ENCODE results near the gene GNB1L. TPM values are rescaled to one million over a fixed set of nuclear protein-coding genes. Genes with fewer than 3 reads are reported as not detected.

The GNB1L gene
- total RNA-seq, 1 experiment from 2014 or later = 7.6 TPM

DNA sequence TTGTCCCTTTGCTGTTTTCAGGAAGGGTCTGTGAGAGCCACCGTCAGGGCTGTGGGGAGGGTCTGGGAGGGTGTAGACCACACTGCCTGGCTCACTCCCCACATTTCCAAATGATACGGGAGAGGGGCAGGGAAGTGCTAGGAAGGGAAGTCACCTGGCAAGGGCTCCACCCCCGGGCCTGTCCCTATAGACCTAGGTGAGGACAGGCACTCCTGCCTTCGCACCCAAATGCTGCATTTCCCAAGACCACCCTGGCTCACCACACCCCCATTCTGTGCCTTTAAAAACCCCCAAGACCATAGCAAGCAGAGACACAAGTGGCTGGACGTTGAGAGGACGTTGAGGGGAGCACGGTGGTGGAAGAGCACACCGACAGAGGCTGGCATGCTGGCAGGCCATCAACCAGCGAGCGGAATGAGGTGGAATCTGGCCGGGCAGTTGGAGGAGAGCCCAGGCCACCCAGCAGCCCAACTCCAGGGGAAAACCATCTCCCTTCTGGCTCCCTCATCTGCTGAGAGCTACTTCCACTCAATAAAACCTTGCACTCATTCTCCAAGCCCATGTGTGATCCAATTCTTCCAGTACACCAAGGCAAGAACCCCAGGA, 45.7 kb downstream of the GNB1L start:
- no peak for DNase-seq (ENCODE audit: low read depth)

GRCh38 chr22:19807914-19808872, 46.5 kb downstream of the GNB1L start:
- no peak for DNase-seq (ENCODE audit: low read depth)

GRCh38 chr22:19807161-19807913, 47.3 kb downstream of the GNB1L start:
- no peak for DNase-seq (ENCODE audit: low read depth)

GRCh38 chr22:19806213-19807160, 48.2 kb downstream of the GNB1L start:
- peak; percentile 21 for DNase-seq (ENCODE audit: low read depth)

- DNase-seq (ENCODE audit: low read depth) = peak; percentile 84
Observed at GRCh38 chr22:19805821-19806212, 48.9 kb downstream of the GNB1L start.

GRCh38 chr22:19803736-19804267, 50.9 kb downstream of the GNB1L start:
- DNase-seq (ENCODE audit: low read depth) = no peak

- DNase-seq (ENCODE audit: low read depth) = no peak
Observed at GRCh38 chr22:19802894-19803735, 51.6 kb downstream of the GNB1L start.

DNA sequence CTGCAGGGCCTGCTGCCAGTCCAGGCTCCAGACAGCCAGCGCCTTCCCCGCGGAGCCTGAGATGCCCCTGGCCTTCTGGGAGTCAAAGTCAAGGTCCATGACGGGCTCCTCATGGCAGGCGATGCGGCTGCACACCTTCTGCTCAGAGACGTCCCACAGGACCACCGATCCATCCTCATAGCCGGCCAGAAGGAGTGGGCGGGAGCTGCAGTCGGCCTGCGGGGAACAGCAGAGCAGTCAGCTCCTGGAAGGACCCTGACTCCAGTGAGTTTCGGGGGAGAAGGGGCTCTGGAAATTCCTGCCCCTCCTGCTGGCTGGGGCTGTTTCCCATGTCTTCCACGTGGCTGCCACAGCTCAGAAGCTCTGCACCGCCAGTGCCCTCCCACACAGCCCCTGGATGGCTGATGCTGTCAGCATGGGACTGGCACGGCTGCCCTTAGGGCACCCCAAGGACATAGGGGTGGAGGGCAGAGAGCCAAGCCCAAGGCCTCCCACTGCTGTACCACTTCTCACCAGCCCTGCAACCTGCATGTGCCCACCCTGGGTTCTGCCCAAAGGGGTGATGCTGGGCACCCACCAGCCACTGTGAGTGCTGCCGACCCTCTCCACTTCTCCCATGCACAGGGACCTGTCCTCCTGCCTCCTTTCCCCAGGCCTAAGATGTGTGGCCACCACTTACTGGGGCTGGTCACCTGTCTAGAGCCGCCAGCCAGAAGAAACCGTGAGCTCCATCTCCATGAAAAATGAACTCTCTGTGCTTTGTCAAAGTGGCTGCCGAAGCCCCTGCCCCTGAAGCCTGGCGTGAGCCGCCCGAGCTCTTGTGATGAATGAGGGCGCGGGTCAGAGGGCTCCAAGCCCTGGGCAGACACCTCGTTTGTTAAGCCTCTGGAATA, 52.4 kb downstream of the GNB1L start:
- DNase-seq (ENCODE audit: low read depth) = no peak

DNA sequence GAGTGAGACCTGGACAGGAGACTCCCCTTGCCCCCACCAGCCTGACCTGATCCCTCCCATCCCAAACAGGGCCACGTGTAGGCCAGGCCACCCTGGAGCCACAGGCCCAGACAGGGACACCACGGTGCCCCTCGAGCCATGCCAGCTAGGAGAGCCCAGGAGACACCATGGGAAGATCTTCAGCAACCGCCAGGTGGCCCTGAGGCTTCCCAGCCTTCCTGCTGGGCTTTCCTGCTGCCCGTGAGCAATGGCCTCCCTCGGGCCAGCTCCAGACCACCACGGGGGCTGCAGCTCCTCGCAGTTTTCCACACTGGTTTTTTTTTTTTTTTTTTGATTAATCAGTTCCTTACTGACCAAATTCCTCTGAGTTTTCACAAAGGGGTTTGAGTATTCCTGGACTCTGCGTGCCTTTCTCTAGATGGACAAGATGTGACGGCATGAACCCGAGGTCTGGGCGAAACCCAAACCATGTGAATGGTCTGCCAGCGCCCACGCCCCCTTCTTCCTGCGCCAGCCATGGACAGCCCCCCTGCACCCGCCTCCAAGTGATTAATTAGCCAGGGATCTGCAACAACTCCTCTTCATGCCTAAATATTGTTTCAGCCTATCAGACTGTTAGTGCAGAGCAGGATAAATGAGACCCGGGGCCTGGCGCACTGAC, 53.2 kb downstream of the GNB1L start:
- DNase-seq (ENCODE audit: low read depth) = no peak

DNA sequence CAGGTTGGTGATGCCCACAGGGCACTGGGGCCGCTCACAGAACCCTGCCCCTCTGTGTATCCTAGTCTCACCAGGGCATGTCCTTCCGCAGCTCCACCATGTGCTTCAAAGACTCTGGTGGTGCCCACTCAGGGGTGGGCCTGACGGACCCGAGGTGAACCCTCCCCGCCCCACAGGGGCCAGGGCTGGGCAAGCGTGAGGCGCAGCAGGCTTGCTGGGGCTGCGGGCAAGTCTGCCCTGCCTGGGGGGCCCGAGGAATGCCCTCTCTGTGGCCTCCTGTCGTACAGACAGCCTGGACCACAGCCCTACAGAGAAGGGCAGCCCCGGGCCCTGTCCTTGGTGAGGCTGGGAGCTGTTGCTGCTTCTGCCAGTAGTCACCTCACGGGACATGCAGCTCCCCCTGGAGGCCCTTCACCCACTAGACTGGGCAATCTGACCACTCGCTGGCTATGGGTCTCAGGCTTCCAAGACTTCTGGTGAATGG, 53.9 kb downstream of the GNB1L start:
- peak; percentile 37 for DNase-seq (ENCODE audit: low read depth)

DNA sequence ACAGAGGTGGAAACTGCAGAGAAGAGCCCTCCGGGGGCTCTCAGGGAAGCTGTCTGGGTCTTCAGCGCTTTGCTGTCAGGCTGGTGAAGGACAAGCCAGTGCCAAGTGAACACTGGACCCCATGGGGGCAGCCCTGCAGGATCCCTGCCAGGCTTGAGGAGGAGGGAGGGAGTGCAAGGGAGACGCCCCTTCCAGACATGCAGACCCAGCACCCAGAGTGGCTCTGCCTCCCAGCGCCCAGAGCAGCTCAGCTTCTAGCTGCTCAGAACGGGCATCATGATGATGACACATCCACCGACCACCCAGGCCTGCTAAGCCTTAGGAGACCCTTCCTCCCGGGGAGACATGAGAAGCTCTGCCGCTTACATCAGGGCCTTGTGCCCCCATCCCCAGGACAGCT, 54.4 kb downstream of the GNB1L start:
- DNase-seq (ENCODE audit: low read depth) = no peak

DNA sequence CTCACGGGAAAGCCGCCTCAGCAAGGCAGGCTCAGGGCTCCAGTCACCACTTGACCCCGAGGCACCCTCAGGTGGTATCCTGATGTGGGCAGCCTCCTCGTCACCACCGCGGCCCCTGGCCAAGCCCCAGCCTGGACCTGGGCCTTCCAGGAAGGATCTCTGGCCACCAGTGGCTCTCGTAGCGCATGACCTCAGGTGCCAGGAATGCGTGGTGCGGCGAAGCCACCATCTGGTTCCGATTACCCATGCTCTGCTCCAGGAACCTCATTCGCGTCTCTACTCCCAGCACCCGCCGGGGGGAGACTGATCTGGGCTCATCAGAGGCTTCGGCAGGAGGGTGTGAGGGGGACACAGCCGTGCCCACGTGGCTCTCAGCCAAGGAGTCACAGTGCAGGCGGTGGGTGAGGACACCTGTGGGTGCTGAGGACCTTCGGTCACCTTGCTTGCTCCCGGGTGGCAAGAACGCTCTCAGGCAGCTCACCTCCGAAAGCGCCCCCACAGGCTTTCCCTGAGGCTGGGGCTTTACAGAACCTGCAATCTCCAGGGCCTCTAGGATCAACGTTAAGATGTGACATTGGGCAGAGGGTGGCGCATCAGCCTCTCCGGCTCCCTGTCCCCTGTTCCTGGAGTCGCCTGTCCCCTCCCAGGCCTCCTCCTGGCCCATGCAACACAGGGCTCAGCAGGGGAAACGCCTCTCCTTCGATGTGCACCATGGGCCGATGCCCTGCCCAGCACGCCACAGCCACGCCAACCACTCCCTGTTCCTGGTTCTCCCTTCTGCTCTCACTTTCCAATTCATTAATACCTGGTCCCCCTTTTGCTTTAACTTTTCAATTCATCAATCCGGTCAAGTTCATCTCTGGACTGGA, 55.1 kb downstream of the GNB1L start:
- peak; percentile 96 for DNase-seq (ENCODE audit: low read depth)

- no peak for DNase-seq (ENCODE audit: low read depth)
Observed at GRCh38 chr22:19798891-19799293, 55.8 kb downstream of the GNB1L start.

- no peak for DNase-seq (ENCODE audit: low read depth)
Observed at GRCh38 chr22:19798003-19798665, 56.5 kb downstream of the GNB1L start.

DNA sequence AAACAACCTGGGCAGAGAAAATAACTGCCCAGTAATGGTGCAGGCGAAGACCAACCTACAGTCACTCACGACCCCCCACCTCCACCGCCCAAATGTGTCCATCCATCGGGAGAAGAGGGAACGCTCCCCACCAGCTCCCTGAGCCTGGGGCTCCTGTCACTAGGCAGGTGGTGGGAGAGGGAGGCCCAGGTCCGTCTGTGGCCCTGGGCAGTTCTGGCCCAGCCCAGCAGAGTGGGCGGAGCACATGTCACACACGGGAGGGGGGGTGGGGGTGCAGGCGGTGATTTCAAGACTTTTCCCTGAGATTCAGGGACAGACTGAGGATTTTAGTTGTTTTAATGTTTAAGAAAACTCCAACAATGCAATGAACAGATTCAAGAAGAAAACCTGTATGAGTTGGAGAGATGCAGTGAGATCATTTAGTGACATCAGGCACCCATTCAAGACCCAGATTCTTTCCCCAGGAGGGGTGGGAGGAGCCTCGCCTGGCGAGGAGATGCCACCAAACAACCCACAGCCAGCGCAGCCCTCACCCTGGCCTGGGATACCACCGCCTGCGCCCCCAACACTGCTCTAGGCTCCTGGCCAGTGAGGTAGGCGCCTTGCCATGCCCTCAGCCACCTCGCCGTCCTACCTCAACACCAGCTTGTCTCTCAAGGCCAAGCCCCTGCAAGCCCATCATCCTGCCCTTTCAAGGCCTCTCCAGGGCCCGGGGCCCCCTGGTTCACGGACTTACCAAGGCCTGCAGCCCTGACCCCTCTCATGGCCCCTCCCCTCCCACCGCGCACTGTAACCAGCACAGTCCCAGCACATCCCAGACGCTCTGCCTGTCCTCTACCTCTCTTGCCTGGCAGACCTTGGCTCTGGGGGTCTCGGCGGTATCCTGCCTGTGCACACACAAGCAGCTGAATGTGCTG, 57.3 kb downstream of the GNB1L start:
- no peak for DNase-seq (ENCODE audit: low read depth)

DNA sequence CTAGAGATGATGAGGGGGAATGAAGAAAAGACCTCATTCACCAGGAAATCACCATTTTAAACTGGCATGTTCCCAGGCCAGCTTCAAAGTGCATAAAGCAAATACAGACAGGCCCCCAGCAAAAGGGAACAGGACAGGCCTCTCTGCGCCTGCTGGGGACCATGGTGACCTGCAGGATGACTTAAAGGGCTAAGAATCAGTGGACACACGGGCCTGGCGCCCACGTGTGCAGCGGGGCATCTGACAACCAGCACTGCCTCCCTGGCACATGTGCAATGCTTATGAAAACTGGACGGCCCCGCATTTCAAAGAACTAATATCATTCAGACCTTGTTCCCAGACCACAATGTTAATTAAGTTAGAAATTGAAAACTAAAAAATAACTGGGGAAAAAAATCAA, 58.5 kb downstream of the GNB1L start:
- DNase-seq (ENCODE audit: low read depth) = no peak

Measured in M059J (cell line).